HUES64 (cell line): ENCODE measurements around the gene SPRN.

Source experiments
- H3K27ac ChIP-seq: 2 replicates; pipeline ENCODE4 v1.7.0; 2013; ENCODE audit warnings: low read depth, low read length, inconsistent platforms
- H3K27me3 ChIP-seq: 2 replicates; pipeline ENCODE4 v1.6.1; 2013; ENCODE audit warnings: mild to moderate bottlenecking, low read length; ENCODE audit not compliant: insufficient read depth
- H3K36me3 ChIP-seq: 2 replicates; pipeline ENCODE4 v1.6.1; 2013; ENCODE audit warnings: mild to moderate bottlenecking, low read length; ENCODE audit not compliant: insufficient read depth
- H3K4me1 ChIP-seq: 2 replicates; pipeline ENCODE4 v1.6.1; 2013; ENCODE audit warnings: mild to moderate bottlenecking, low read length, moderate library complexity; ENCODE audit not compliant: insufficient read depth
- H3K4me3 ChIP-seq: 2 replicates; pipeline ENCODE4 v1.5.1; 2013; ENCODE audit warnings: mild to moderate bottlenecking, low read length, moderate library complexity
- H3K9ac ChIP-seq: 2 replicates; pipeline ENCODE4 v1.6.1; 2013; ENCODE audit warnings: mild to moderate bottlenecking, low read depth, low read length
- H3K9me3 ChIP-seq: 2 replicates; pipeline ENCODE4 v1.6.1; 2013; ENCODE audit warnings: low read depth, low read length; ENCODE audit not compliant: insufficient read depth
- WGBS: fragments of 150-250, 120-280 bp; methylation state at CpG from one replicate; pipeline ENCODE4 v1.1.7; 2013; ENCODE audit warnings: missing lambda C conversion rate; 5-methylcytosine and 5-hydroxymethylcytosine counted together

The SPRN gene

DNA sequence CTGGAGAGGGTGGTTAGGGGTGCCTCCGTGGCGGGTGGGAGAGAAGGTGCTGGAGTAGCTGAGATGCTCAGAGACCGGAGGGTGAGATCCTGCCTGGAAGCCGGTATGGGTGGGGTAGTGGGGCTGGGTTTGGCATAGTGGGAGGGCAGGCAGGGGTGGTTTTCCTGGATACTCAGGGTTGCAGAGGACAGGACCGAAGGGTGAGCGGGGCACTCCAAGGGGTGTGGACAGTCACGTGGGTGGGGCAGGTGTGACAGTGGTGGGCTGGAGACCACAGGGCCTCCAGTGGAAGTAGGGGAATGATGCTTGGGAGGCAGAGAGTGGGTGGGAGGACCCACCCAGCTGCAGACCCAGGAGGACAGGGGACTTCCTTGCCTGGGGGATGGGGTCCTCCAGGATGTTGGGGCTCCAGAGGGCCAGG is 31.2 kb upstream of the SPRN start:
- Histone ChIP-seq H3K4me1 (no peaks in the 10 kb centered on the region), H3K27ac (no peak overlapping the region), H3K36me3 (no peaks in the 10 kb centered on the region), H3K27me3 (no peaks in the 10 kb centered on the region), H3K9me3 (peaks cover 76% of the 10 kb centered on the region), H3K9ac (no peak overlapping the region), H3K4me3 (no peak overlapping the region)
- 87% methylated on average over 7 of the region's 7 CpGs for WGBS

DNA sequence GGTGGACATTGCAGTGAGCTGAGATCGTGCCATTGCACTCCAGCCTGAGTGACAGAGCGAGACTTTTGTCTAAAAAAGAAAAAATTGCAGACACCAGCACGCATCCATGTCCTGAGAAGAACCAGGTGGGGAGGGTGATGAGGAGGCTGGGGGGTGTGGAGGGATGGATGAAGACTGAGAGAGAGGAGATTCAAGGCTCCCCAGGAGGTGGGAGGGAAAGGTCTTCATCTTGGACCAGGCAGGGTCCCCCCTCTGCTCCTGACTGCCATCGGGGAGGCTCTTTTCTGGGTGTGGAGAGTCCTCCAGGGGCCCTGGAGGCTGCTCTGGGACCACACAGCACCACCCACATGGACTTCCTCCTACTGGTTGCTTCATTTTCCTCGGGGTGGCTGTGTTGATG is 30.8 kb upstream of the SPRN start:
- no peaks in the 10 kb centered on the region for H3K4me1 ChIP-seq
- H3K36me3 ChIP-seq, result no peaks in the 10 kb centered on the region
- no peaks in the 10 kb centered on the region for H3K27me3 ChIP-seq
- H3K27ac ChIP-seq, result no peak overlapping the region
- H3K4me3 ChIP-seq, result no peak overlapping the region
- H3K9ac ChIP-seq, result no peak overlapping the region
- peaks cover 76% of the 10 kb centered on the region for H3K9me3 ChIP-seq
- 75% methylated on average over 5 of the region's 5 CpGs for WGBS

DNA sequence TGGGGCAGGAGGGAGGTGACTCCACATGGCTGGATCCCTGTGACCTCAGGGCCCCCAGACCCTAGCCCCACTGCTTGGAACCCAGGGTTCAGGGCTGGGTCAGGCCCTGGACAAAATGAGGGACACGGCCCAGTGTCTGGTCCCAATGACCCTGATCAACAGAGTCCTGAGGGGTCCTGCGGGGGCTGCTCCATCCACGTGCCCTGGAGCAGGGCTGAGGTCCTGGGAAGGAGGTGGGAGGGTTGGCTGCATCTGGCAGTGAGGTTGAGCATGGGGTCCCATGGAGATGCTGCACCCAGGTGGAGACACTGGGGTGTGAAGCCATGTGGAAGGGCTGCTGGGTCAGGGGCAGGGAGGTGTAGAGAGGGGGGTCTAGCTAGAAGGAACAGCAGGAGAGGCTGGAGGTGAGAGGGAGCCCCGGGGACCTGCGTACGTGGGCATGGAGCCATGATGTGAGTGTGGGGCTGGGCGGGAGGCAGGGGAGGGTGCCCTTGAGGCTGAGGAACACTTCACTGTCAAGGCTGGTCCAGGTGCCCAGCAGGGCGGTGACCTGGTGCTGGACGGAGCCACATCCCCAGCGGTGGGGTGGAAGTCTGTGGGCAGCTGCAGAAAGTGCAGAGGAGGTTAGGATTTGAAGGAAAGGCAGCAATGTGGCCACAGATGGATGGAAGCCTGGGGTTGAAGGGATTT is 29.9 kb upstream of the SPRN start:
- Histone ChIP-seq H3K27me3 (no peaks in the 10 kb centered on the region), H3K9ac (no peak overlapping the region), H3K4me3 (no peak overlapping the region), H3K4me1 (no peaks in the 10 kb centered on the region), H3K36me3 (no peaks in the 10 kb centered on the region), H3K27ac (no peak overlapping the region), H3K9me3 (peaks cover 82% of the 10 kb centered on the region)
- 80% methylated on average over 10 of the region's 10 CpGs for WGBS

DNA sequence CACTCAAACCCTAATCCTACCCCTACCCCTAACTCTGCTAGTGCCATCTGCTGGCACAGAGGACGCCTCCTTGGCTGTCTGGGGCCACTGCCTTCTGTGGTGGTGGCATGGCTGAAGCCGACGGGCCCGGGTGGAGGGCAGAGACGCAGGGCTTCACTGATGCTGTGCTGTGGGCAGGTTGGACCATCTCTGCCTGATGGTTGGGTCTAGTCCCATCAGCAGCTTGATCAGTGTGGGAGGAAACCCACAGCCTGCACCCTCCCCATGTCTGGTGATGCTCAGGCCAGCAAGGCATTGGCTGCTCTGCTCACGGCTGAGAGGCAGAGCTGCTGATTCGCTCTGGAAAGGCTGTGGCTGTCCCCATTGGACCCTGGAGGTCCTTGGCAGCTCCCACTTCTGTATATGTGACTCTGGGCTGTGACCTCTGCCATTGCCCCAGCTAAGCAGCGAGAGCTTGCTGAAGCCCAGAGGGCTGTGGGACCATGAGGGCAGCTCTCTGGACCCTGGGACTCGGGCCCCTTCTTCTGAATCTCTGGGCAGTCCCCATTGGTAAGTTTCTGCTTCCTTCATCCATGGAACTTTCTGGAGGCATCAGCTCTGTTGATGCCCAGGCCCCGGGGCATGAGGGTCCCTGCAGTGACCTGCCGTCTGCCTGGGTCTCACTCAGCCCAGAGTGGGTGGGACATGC is 29.2 kb upstream of the SPRN start, which contains the start of gene SCART1:
Gene SCART1 (plus strand): TSS at position 430 of the 688 bp plus-strand sequence. CDS start 53 bp downstream, at position 483.
- Histone ChIP-seq H3K4me3 (no peak within 1 kb of the TSS), H3K27ac (no peak within 1 kb of the TSS), H3K9ac (no peak within 1 kb of the TSS), H3K9me3 (peaks cover 82% of the 10 kb centered on the region), H3K36me3 (no peaks in the 10 kb centered on the region), H3K27me3 (no peaks in the 10 kb centered on the region), H3K4me1 (no peaks in the 10 kb centered on the region)
- WGBS, result 82% methylated on average over 11 of the region's 11 CpGs

DNA sequence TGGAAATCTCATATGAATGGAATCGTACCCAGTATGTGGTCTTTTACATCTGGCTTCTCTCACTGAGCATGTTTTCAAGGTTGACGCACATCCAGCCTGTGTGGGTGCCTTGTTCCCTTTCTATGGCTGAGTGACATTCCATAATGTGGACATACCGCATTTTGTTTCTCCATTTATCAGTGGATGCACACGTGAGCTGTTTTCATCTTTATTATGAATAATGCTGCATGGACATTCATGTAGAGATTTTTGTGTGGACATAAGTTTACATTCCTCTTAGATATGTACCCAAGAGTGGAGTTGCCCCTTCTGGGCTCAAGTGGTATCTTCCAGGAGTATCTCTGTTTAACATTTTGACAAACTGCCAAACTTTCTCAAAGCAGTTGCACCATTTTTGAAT is 28.0 kb upstream of the SPRN start:
- no peaks in the 10 kb centered on the region for H3K27me3 ChIP-seq
- H3K36me3 ChIP-seq, result no peaks in the 10 kb centered on the region
- H3K9me3 ChIP-seq, result peaks cover 82% of the 10 kb centered on the region
- no peak overlapping the region for H3K27ac ChIP-seq
- no peak overlapping the region for H3K4me3 ChIP-seq
- WGBS, result 73% methylated on average over 4 of the region's 4 CpGs
- no peaks in the 10 kb centered on the region for H3K4me1 ChIP-seq
- no peak overlapping the region for H3K9ac ChIP-seq

DNA sequence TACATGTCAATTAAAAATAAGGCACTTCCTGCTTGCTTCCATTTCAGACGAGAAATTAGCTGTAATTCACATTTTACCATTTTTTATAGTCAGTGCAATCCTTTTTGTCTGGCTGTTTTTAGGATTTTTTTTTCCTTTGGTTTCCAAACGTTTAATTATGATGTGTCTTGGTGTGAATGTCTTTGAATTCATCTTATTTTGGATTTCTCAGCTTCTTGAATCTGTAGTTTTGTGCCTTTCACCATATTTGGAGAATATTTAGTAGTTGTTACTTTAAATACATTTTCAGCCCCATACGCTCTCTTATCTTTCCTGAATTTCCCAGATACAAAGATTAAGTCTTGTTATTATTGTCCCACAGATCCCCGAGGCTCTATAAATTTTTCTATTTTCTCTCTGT is 26.9 kb upstream of the SPRN start:
- Histone ChIP-seq H3K4me1 (no peaks in the 10 kb centered on the region), H3K4me3 (no peak overlapping the region), H3K9ac (no peak overlapping the region), H3K9me3 (peaks cover 82% of the 10 kb centered on the region), H3K27me3 (no peaks in the 10 kb centered on the region), H3K27ac (no peak overlapping the region), H3K36me3 (no peaks in the 10 kb centered on the region)
- WGBS, result 52% methylated on average over 3 of the region's 4 CpGs

DNA sequence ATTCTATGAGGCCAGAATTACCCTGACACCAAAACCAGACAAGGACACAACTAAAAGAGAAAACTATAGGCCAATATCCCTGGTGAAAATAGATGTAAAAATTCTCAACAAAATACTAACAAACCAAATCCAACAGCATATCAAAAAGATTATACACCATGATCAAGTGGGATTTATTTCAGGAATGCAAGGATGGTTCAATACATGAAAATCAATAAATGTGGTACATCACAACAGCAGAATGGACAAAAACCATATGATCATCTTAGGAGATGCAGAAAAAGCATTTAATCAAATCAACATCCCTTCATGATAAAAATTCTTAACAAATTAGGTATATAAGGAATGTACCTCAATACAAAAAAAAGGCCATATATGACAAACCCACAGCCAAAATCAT is 23.7 kb upstream of the SPRN start:
- H3K27me3 ChIP-seq, result no peaks in the 10 kb centered on the region
- H3K27ac ChIP-seq, result no peak overlapping the region
- no peak overlapping the region for H3K4me3 ChIP-seq
- no peaks in the 10 kb centered on the region for H3K4me1 ChIP-seq
- peaks cover 70% of the 10 kb centered on the region for H3K9me3 ChIP-seq
- no peak overlapping the region for H3K9ac ChIP-seq
- H3K36me3 ChIP-seq, result no peaks in the 10 kb centered on the region

DNA sequence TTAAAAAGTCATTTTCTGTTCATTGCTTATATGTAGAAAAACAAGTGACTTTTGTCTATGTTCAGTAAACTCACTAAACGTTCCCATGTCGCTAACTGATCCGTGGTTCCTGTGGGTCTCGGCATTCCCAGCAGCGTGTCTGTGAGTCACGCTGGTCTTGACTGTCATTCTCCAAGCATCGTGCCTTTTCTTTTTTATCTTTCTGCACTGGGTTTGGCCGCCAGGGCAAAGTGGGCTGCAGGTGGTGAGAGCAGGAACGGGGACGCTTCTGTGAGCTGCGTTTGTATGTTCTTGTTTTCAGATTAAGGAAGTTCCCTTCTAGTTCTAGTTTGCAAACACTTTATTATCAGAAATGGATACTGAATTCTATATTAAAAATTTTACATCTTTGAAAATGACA is 22.6 kb upstream of the SPRN start:
- Histone ChIP-seq H3K9me3 (peaks cover 72% of the 10 kb centered on the region), H3K4me1 (no peaks in the 10 kb centered on the region), H3K27me3 (no peaks in the 10 kb centered on the region), H3K4me3 (no peak overlapping the region), H3K36me3 (no peaks in the 10 kb centered on the region), H3K27ac (no peak overlapping the region), H3K9ac (no peak overlapping the region)
- 90% methylated on average over 11 of the region's 11 CpGs for WGBS

DNA sequence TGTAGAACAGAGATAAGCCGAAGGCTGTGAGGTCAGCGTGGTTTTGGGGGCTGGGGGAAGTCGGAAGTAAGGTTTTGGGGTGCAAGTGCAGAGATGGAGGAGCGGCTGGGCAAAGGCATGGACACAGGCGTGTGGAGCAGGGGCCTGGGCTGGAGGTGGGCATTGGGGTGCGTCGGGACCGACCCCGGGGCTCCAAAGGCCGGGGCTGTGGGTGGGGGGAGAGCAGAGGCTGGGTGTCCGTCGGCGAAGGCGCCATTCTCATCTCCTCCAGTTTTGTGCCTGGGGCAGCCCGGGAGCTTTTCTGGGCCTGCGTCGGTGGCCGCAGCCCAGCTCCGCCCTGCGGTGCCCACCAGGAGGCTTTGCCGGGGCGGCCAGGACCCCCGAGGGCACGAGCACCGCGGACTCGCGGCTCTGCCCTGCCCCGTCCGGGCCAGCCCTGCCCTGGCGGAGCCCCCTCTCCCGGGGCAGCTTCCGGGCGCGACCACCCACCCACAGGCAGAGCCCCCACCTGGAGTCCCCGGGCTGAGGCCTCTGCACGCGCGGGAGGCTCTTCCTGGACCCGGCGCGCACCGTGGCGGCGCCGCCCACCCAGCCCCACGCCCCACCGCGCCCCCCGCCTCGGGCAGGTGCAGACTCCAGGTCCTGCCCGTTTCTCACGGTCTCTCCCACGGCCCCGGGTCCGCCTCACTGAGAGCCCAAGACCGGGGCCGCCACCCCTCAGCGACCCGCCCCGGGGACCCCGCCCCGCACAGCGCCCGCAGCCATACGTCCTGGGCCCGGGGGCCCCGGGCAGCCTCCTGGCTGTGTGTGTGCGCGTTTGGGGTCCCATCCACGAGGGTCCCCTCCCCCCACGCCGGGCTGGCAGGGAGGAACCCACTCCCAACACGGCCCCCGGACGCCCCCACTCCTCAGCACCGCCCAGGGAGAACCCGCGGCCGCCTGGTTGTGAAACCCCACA is 21.6 kb upstream of the SPRN start:
- Histone ChIP-seq H3K9me3 (peaks cover 75% of the 10 kb centered on the region), H3K36me3 (no peaks in the 10 kb centered on the region), H3K27ac (no peak overlapping the region), H3K4me3 (no peak overlapping the region), H3K27me3 (no peaks in the 10 kb centered on the region), H3K4me1 (no peaks in the 10 kb centered on the region), H3K9ac (no peak overlapping the region)
- WGBS, result 92% methylated on average over 80 of the region's 80 CpGs

DNA sequence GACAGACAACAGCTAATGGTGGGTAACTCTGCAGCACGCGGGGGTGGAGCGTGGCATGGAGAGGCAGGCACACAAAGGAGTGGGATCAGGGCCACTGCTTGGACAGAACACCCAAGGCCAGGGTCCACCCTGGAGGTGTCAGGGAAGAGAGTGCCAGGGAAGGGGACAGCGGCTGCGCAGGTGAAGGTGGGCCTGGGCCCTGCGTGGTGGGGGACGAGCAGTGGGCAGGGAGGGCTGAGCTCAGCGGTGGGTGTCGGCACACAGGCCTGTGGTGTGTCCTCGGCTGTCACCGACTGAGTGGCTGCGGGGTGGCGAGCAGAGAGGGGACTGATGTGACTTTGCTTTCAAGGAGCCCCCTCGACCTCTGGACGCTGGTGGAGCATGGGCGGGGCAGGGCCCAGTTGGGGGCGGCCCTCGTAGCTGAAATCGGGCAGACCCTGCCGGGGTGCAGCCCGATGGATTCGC is 20.9 kb upstream of the SPRN start:
- Histone ChIP-seq H3K27ac (no peak overlapping the region), H3K4me3 (peak overlapping the region; percentile 10; the same call in 1 of the 2 replicates), H3K27me3 (no peaks in the 10 kb centered on the region), H3K4me1 (no peaks in the 10 kb centered on the region), H3K9ac (no peak overlapping the region), H3K9me3 (peaks cover 81% of the 10 kb centered on the region), H3K36me3 (no peaks in the 10 kb centered on the region)
- WGBS, result 87% methylated on average over 22 of the region's 22 CpGs
